Thoracic aorta (tissue), 2 donors: ENCODE results near the gene SLC15A3. TPM values are rescaled to one million over a fixed set of nuclear protein-coding genes. Genes with fewer than 3 reads are reported as not detected.

ENCODE experiments used
- ATAC-seq: fragments of 150-250 bp; one replicate; pipeline ENCODE4 v1.8.0; 2017; ENCODE audit warnings: low read depth; ENCODE audit not compliant: insufficient number of reproducible peaks, low FRiP score
- DNase-seq: peaks from one replicate; pipeline ENCODE4 v3.0.0-alpha.2; 2020; ENCODE audit warnings: low spot score
- H3K27ac ChIP-seq, 2 donors: fragments of 200-600 bp; sonication (generic); 1 replicate in 1 of 2; 2 replicates in 1 of 2; pipeline ENCODE4 v1.5.1; 2016; ENCODE audit warnings: mild to moderate bottlenecking in 2 of 2, moderate library complexity in 2 of 2
- H3K27me3 ChIP-seq: fragments of 200-600 bp; sonication (generic); replicated peaks from 2 replicates; pipeline ENCODE4 v1.6.0; 2016; ENCODE audit warnings: mild to moderate bottlenecking; ENCODE audit not compliant: insufficient read depth
- H3K36me3 ChIP-seq: fragments of 200-600 bp; sonication (generic); one replicate; pipeline ENCODE4 v1.5.1; 2016
- H3K4me1 ChIP-seq, 2 donors: fragments of 200-600 bp; sonication (generic); 1 replicate in 1 of 2; 2 replicates in 1 of 2; pipeline versions ENCODE4 v1.5.1 to v1.6.0; 2016; ENCODE audit warnings: low read depth in 2 of 2, mild to moderate bottlenecking in 1 of 2; ENCODE audit not compliant: control insufficient read depth in 1 of 2
- H3K4me3 ChIP-seq: fragments of 200-600 bp; sonication (generic); 2 replicates; pipeline ENCODE4 v1.5.1; 2016; ENCODE audit warnings: mild to moderate bottlenecking
- H3K9me3 ChIP-seq: fragments of 200-600 bp; sonication (generic); 2 replicates; pipeline ENCODE4 v1.5.1; 2016
- CTCF ChIP-seq: fragments of 200-600 bp; sonication (generic); IDR thresholded peaks from one replicate; pipeline ENCODE4 v1.5.1; 2019; ENCODE audit warnings: antibody characterized with exemption
- total RNA-seq, 2 donors: library from RNA; depleted of rRNA; stranded (reverse); fragments of >200 nt; gene quantifications; one replicate each; pipeline versions ENCODE4 v1.1.0 to v1.2.3, GENCODE V29; 2016

The SLC15A3 gene
- total RNA-seq, 2 donors from 2014 or later, result 27.7 to 29.5 TPM

- no peaks in the 10 kb centered on the region for H3K27me3 ChIP-seq
- no peak for DNase-seq
- peaks cover 9 to 51% of the 10 kb centered on the region in 2 donors for H3K4me1 ChIP-seq
- no peak for TF ChIP-seq CTCF
- ATAC-seq, result no peak
- no peaks in the 10 kb centered on the region for H3K9me3 ChIP-seq
- no peak overlapping the region for H3K4me3 ChIP-seq
- H3K36me3 ChIP-seq, result peaks cover 30% of the 10 kb centered on the region
- no peak overlapping the region for H3K27ac ChIP-seq
These were observed 30.7 kb downstream of the SLC15A3 start for GRCh38 chr11:60921259-60921658.

DNA sequence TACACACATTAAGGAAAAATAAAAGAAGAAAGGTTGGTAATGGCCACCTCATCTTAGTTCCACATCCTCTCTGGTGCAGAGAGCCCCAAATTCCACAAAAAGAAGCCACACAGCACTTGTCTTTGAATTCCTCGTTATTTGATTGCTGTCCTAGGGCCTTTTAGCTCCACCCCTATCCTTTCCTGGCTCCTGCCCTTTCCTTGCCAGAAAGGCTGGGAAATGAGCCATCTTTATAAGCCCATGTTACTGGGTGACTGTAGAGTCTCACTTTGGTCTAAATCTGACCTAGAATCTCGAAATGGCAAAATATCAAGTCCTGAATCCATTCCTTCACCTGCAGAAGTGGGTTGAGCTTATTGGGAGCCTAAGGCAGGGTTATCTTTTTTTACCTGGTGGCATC, 32.0 kb downstream of the SLC15A3 start:
- DNase-seq, result no peak
- Histone ChIP-seq H3K36me3 (peaks cover 30% of the 10 kb centered on the region), H3K27ac (no peak overlapping the region), H3K27me3 (no peaks in the 10 kb centered on the region), H3K9me3 (no peaks in the 10 kb centered on the region), H3K4me3 (no peak overlapping the region), H3K4me1 (peaks cover 13 to 53% of the 10 kb centered on the region in 2 donors)
- no peak for TF ChIP-seq CTCF
- ATAC-seq, result no peak

GRCh38 chr11:60919320-60919719, 32.7 kb downstream of the SLC15A3 start:
- H3K4me1 ChIP-seq, result peaks cover 10 to 47% of the 10 kb centered on the region in 2 donors
- ATAC-seq, result no peak
- peaks cover 30% of the 10 kb centered on the region for H3K36me3 ChIP-seq

DNA sequence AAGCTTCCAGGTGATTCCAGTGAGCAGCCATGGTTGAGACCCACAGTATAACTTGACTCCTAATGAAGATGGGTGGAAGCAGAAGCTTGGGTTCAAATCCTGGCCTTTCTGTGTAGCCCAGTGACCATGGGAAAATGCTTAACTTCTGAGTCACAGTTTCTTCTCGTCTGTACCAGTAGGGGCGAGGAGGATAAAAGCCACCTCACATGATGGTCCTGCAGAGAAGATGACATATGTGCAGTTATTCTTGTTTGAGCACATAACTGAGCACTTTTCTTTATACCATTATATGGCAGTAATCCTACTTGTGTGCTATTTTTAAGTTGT, 33.1 kb downstream of the SLC15A3 start:
- Histone ChIP-seq H3K4me1 (peaks cover 8 to 44% of the 10 kb centered on the region in 2 donors), H3K4me3 (no peak overlapping the region), H3K27me3 (no peaks in the 10 kb centered on the region), H3K36me3 (peaks cover 30% of the 10 kb centered on the region), H3K27ac (no peak overlapping the region), H3K9me3 (no peaks in the 10 kb centered on the region)
- ATAC-seq (no peak), DNase-seq (no peak)
- TF ChIP-seq CTCF, result no peak

More at GRCh38 chr11:60919320-60919719, 32.7 kb downstream of the SLC15A3 start:
- no peaks in the 10 kb centered on the region for H3K9me3 ChIP-seq
- H3K27ac ChIP-seq, result no peak overlapping the region
- no peak for DNase-seq
- H3K27me3 ChIP-seq, result no peaks in the 10 kb centered on the region
- no peak for TF ChIP-seq CTCF
- H3K4me3 ChIP-seq, result no peak overlapping the region

GRCh38 chr11:60918251-60918938, 33.6 kb downstream of the SLC15A3 start:
- TF ChIP-seq CTCF, result no peak
- peaks cover 6 to 41% of the 10 kb centered on the region in 2 donors for H3K4me1 ChIP-seq

More at GRCh38 chr11:60918251-60918938, 33.6 kb downstream of the SLC15A3 start:
- DNase-seq (no peak), ATAC-seq (no peak)
- Histone ChIP-seq H3K9me3 (no peaks in the 10 kb centered on the region), H3K4me3 (no peak overlapping the region), H3K27me3 (no peaks in the 10 kb centered on the region), H3K27ac (no peak overlapping the region), H3K36me3 (peaks cover 30% of the 10 kb centered on the region)
